ENCODE measurements around the gene NRG3.

- TF ChIP-seq CTCF (IDR thresholded peaks at IDR 0.05) (no peak), POLR2A (IDR thresholded peaks at IDR 0.05) (no peak)
Measured at GRCh38 chr10:82515256-82515655, 640.3 kb downstream of the NRG3 start.

Data from tibial nerve (tissue), 3 donors.